CD8-positive, alpha-beta memory T cell (primary cell): ENCODE data around the gene DPP6. TPM values are rescaled to one million over a fixed set of nuclear protein-coding genes. Genes with fewer than 3 reads are reported as not detected.

Source experiments
- CTCF ChIA-PET: fragments of 350-600 bp; sonication (Branson Sonifier 250); formaldehyde crosslinking; loops from one replicate; lab custom pipeline; 2021; ENCODE audit warnings: antibody characterized with exemption; lab: Charles Lee
- POLR2A ChIA-PET: fragments of 350-600 bp; sonication (Branson Sonifier 250); formaldehyde crosslinking; loops from one replicate; lab custom pipeline; 2021; ENCODE audit warnings: antibody characterized with exemption; lab: Charles Lee
- DNase-seq, 5 donors: peaks; one replicate each; pipeline versions ENCODE4 v3.0.0 to v3.0.0-alpha.2; 2020 to 2022; ENCODE audit warnings: mixed read lengths in 1 of 5
- H3K27ac ChIP-seq: one replicate; pipeline ENCODE4 v1.7.0; 2013; ENCODE audit warnings: low read depth, mild to moderate bottlenecking, low read length, moderate library complexity
- H3K27me3 ChIP-seq: 2 replicates; pipeline ENCODE4 v1.7.0; 2013; ENCODE audit warnings: low read length, mild to moderate bottlenecking; ENCODE audit not compliant: insufficient read depth, poor library complexity, severe bottlenecking
- H3K36me3 ChIP-seq: 2 replicates; pipeline ENCODE4 v1.7.0; 2013; ENCODE audit warnings: mild to moderate bottlenecking, low read length, moderate library complexity; ENCODE audit not compliant: insufficient read depth
- H3K4me1 ChIP-seq: 2 replicates; pipeline ENCODE4 v1.7.0; 2013; ENCODE audit warnings: mild to moderate bottlenecking, low read length, moderate library complexity; ENCODE audit not compliant: insufficient read depth
- H3K4me3 ChIP-seq: 2 replicates; pipeline ENCODE4 v1.7.0; 2013; ENCODE audit warnings: mild to moderate bottlenecking, low read length
- H3K9me3 ChIP-seq: 2 replicates; pipeline ENCODE4 v1.7.0; 2013; ENCODE audit warnings: mild to moderate bottlenecking, low read length
- H3K27ac Mint-ChIP-seq, 8 donors: one replicate each; pipeline ENCODE4 v1.8.0; 2020 to 2021; ENCODE audit warnings: mixed read lengths in 8 of 8, mild to moderate bottlenecking in 6 of 8, inconsistent platforms in 3 of 8, moderate library complexity in 3 of 8
- H3K27me3 Mint-ChIP-seq, 2 donors: one replicate each; pipeline ENCODE4 v1.8.0; 2020 to 2021; ENCODE audit warnings: mixed read lengths in 2 of 2, mild to moderate bottlenecking in 1 of 2, moderate library complexity in 1 of 2
- H3K36me3 Mint-ChIP-seq, 3 donors: one replicate each; pipeline ENCODE4 v1.8.0; 2020 to 2021; ENCODE audit warnings: mixed read lengths in 3 of 3, inconsistent platforms in 1 of 3, mild to moderate bottlenecking in 1 of 3
- H3K4me1 Mint-ChIP-seq, 3 donors: one replicate each; pipeline ENCODE4 v1.8.0; 2020 to 2021; ENCODE audit warnings: mixed read lengths in 3 of 3, inconsistent platforms in 1 of 3, mild to moderate bottlenecking in 1 of 3
- H3K4me3 Mint-ChIP-seq, 7 donors: one replicate each; pipeline ENCODE4 v1.8.0; 2020 to 2021; ENCODE audit warnings: mixed read lengths in 7 of 7, mild to moderate bottlenecking in 6 of 7, moderate library complexity in 4 of 7, inconsistent platforms in 2 of 7
- H3K9me3 Mint-ChIP-seq, 5 donors: one replicate each; pipeline ENCODE4 v1.8.0; 2020 to 2022; ENCODE audit warnings: mixed read lengths in 5 of 5, mild to moderate bottlenecking in 3 of 5, moderate library complexity in 2 of 5, inconsistent platforms in 1 of 5
- polyA plus RNA-seq: library from polyadenylated mRNA; unstranded; fragments of 300-500 nt; fragmentation: Illumina TruSeq; gene quantifications from one replicate; pipeline ENCODE4 v1.2.3, GENCODE V29; 2021
- total RNA-seq, 2 experiments: library from RNA; stranded (reverse); gene quantifications; one replicate each; pipeline ENCODE4 v1.2.3, GENCODE V29; 2021

Gene DPP6
- total and polyA plus RNA-seq, 3 experiments from 2014 or later, result not detected

DNA sequence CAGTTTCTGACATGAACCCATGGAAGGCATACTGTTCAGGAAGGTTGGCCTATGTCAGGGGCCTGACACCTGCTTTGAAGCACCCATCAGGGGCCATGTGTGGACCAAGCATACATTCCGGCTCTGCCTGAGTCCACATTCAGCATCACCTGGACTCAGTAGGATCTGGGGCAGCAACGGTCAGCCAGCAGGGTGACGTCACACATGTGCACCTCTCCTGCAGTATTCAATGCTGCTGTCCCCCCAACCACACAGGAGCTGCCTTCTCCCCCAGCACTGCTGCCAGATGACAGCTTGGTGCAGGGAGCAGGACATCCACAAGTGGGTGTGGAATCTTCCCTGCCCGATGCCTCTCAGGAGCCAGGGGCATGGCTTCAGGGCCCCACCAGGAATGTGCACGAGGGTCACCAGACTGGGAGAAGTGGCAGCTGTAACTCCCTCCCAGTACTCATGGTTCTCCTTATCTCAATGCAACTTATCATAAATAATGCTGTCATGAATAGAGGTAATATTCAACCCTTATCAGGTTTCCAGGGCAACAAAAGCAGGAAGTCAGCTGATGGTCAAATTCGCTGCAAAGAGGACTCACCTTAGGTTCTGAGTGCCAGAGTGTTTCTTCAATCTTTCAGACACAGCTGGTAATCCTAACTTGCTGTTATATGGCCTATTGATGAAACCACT, 657.8 kb downstream of the DPP6 start:
- H3K9me3 Mint-ChIP-seq, result peaks cover 3 to 18% (median 9%) of the 10 kb centered on the region in 5 donors
- DNase-seq, result no peak
- no peaks in the 10 kb centered on the region for H3K4me1 ChIP-seq
- no peaks in the 10 kb centered on the region for H3K27me3 ChIP-seq
- POLR2A ChIA-PET, result no interaction called here
- H3K36me3 Mint-ChIP-seq, result no peaks in the 10 kb centered on the region
- no peak overlapping the region for H3K27ac ChIP-seq
- H3K27ac Mint-ChIP-seq, result no peak overlapping the region
- H3K4me3 Mint-ChIP-seq, result no peak overlapping the region
- no peaks in the 10 kb centered on the region for H3K9me3 ChIP-seq
- H3K4me3 ChIP-seq, result no peak overlapping the region
- no peaks in the 10 kb centered on the region for H3K27me3 Mint-ChIP-seq
- H3K36me3 ChIP-seq, result no peaks in the 10 kb centered on the region
- CTCF ChIA-PET, result no interaction called here
- no peaks in the 10 kb centered on the region for H3K4me1 Mint-ChIP-seq

GRCh38 chr7:154720016-154720415, 667.8 kb downstream of the DPP6 start:
- Histone ChIP-seq H3K27ac (no peak overlapping the region), H3K27me3 (no peaks in the 10 kb centered on the region), H3K36me3 (no peaks in the 10 kb centered on the region), H3K4me3 (no peak overlapping the region), H3K9me3 (no peaks in the 10 kb centered on the region), H3K4me1 (no peaks in the 10 kb centered on the region)
- Mint-ChIP-seq H3K4me3 (peak overlapping the region in 1 of 7 donors; percentile 52), H3K27me3 (peaks cover 0 to 5% of the 10 kb centered on the region in 2 donors), H3K9me3 (peaks cover under 1 to 9% (median 6%) of the 10 kb centered on the region in 5 donors), H3K36me3 (no peaks in the 10 kb centered on the region), H3K4me1 (no peaks in the 10 kb centered on the region), H3K27ac (no peak overlapping the region)
- POLR2A ChIA-PET, result no interaction called here
- no peak for DNase-seq
- CTCF ChIA-PET, result no interaction called here

- Histone ChIP-seq H3K9me3 (no peaks in the 10 kb centered on the region), H3K27ac (no peak overlapping the region), H3K4me1 (no peaks in the 10 kb centered on the region), H3K4me3 (no peak overlapping the region), H3K27me3 (no peaks in the 10 kb centered on the region), H3K36me3 (no peaks in the 10 kb centered on the region)
- Mint-ChIP-seq H3K9me3 (peaks cover 2 to 13% (median 8%) of the 10 kb centered on the region in 5 donors), H3K27me3 (peaks cover 2 to 5% of the 10 kb centered on the region in 2 donors), H3K4me3 (no peak overlapping the region), H3K27ac (no peak overlapping the region), H3K4me1 (no peaks in the 10 kb centered on the region), H3K36me3 (no peaks in the 10 kb centered on the region)
- no peak for DNase-seq
- ChIA-PET CTCF (no interaction called here), POLR2A (no interaction called here)
Measured at GRCh38 chr7:154721086-154721485, 668.9 kb downstream of the DPP6 start.

DNA sequence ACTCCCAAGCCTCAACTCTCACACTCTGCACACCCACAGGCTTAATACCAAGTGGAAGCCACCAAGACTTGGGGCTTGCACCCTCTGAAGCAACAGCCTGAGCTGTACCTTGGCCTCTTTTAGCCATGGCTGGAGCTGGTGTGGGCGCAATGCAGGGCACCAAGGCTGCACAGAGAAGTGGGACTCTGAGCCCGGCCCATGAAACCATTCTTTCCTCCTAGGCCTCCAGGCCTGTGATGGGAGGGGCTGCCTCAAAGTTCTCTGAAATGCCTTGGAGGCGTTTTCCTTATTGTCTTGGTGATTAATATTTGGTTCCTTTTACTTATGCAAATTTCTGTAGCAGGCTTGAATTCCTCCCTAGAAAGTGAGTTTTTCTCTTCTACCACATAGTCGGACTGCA, 674.2 kb downstream of the DPP6 start:
- H3K27me3 Mint-ChIP-seq, result peaks cover 0 to 2% of the 10 kb centered on the region in 2 donors
- ChIA-PET CTCF (no interaction called here), POLR2A (no interaction called here)
- DNase-seq, result no peak
- Histone ChIP-seq H3K4me3 (no peak overlapping the region), H3K4me1 (no peaks in the 10 kb centered on the region), H3K27ac (no peak overlapping the region), H3K36me3 (no peaks in the 10 kb centered on the region), H3K27me3 (no peaks in the 10 kb centered on the region), H3K9me3 (no peaks in the 10 kb centered on the region)
- no peaks in the 10 kb centered on the region for H3K4me1 Mint-ChIP-seq
- H3K27ac Mint-ChIP-seq, result no peak overlapping the region
- no peak overlapping the region for H3K4me3 Mint-ChIP-seq
- no peaks in the 10 kb centered on the region for H3K36me3 Mint-ChIP-seq
- peaks cover 2 to 18% (median 11%) of the 10 kb centered on the region in 5 donors for H3K9me3 Mint-ChIP-seq

DNA sequence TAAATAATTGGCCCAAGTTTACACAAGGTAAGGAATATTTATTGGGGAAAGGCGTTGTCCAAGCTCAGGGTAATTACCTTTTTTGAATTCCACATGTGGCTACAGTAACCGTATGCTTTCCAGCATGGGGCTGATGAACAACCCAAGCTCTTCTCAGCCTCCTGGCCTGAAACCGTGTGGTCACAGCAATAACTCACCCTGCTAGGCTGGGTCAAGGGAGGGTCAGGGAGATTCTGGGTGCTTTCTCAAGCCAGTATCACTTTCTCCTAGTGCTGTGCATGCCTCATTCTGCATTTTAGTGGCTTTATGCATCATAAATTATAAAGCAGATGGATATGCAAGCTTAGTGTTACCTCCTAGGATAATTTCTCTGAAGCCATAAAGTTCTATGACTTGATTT, 676.9 kb downstream of the DPP6 start:
- Histone ChIP-seq H3K9me3 (no peaks in the 10 kb centered on the region), H3K4me1 (no peaks in the 10 kb centered on the region), H3K4me3 (no peak overlapping the region), H3K36me3 (no peaks in the 10 kb centered on the region), H3K27me3 (no peaks in the 10 kb centered on the region), H3K27ac (no peak overlapping the region)
- H3K9me3 Mint-ChIP-seq, result peaks cover 2 to 18% (median 11%) of the 10 kb centered on the region in 5 donors
- H3K27me3 Mint-ChIP-seq, result peaks cover 0 to 5% of the 10 kb centered on the region in 2 donors
- peaks cover 0 to 2% (median 0%) of the 10 kb centered on the region in 3 donors for H3K36me3 Mint-ChIP-seq
- CTCF ChIA-PET, result no interaction called here
- no peaks in the 10 kb centered on the region for H3K4me1 Mint-ChIP-seq
- POLR2A ChIA-PET, result no interaction called here
- DNase-seq, result no peak
- no peak overlapping the region for H3K27ac Mint-ChIP-seq
- H3K4me3 Mint-ChIP-seq, result no peak overlapping the region

DNA sequence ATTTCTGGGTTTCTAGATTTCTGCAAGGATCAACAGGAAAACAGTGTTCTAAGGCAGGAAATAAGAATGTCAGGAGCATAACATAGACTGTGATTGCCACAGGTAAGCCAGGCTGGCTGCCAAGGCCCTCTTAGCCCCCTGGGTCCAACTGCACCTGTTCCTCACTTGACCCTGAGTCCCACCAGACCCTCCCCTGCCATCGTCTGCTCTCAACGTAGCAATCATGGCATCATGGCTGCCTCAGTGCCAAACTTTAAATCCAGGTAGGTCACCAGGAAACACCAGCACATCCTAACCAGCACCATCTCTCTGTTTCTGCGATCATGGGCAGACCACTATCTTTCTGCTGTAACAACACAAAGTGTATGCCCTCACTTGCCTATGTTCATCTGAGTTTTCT, 683.6 kb downstream of the DPP6 start:
- no peak for DNase-seq
- no peak overlapping the region for H3K4me3 Mint-ChIP-seq
- ChIA-PET CTCF (interaction anchor here (1.0 kb wide), 1 partner anchor 50 kb away, joined by 3 read pairs; no protein-coding TSS in a partner anchor), POLR2A (no interaction called here)
- Histone ChIP-seq H3K9me3 (no peaks in the 10 kb centered on the region), H3K4me1 (no peaks in the 10 kb centered on the region), H3K27ac (no peak overlapping the region), H3K27me3 (no peaks in the 10 kb centered on the region), H3K4me3 (no peak overlapping the region), H3K36me3 (no peaks in the 10 kb centered on the region)
- peak overlapping the region in 1 of 8 donors; percentile 31 for H3K27ac Mint-ChIP-seq
- H3K9me3 Mint-ChIP-seq, result peaks cover 0 to 2% (median 0%) of the 10 kb centered on the region in 5 donors
- H3K27me3 Mint-ChIP-seq, result peaks cover 0 to 6% of the 10 kb centered on the region in 2 donors
- peaks cover 0 to 2% (median 0%) of the 10 kb centered on the region in 3 donors for H3K36me3 Mint-ChIP-seq
- H3K4me1 Mint-ChIP-seq, result no peaks in the 10 kb centered on the region

- Mint-ChIP-seq H3K9me3 (peaks cover 0 to 2% (median 0%) of the 10 kb centered on the region in 5 donors), H3K27ac (no peak overlapping the region), H3K4me3 (no peak overlapping the region), H3K36me3 (peaks cover 0 to 2% (median 0%) of the 10 kb centered on the region in 3 donors), H3K27me3 (peaks cover 0 to 6% of the 10 kb centered on the region in 2 donors), H3K4me1 (no peaks in the 10 kb centered on the region)
- POLR2A ChIA-PET, result no interaction called here
- Histone ChIP-seq H3K4me1 (no peaks in the 10 kb centered on the region), H3K36me3 (no peaks in the 10 kb centered on the region), H3K27ac (no peak overlapping the region), H3K9me3 (no peaks in the 10 kb centered on the region), H3K4me3 (no peak overlapping the region), H3K27me3 (no peaks in the 10 kb centered on the region)
- DNase-seq, result no peak
- CTCF ChIA-PET, result interaction anchor here (1.0 kb wide), 1 partner anchor 49 kb away, joined by 3 read pairs; no protein-coding TSS in a partner anchor
Measured at GRCh38 chr7:154736389-154736788, 684.2 kb downstream of the DPP6 start.

DNA sequence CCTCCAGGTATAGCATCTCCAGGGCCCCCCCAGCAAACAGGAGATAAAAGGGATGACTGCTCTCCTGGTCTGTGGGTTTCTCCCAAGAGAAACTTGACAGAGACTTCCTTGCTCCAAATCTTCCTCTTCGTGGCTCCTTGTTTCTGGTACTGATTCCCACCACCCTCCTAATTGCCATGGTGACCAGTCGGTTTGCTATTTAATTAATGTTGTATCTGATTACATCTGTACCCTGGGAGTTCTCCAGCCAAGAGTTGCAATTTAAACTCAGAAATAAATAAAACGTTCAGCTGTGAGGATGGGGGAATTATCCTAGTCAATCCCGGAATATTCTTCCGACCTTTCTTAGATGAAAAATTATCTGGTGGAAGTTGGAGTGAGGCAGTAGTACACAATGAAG, 686.0 kb downstream of the DPP6 start:
- Mint-ChIP-seq H3K27me3 (peaks cover 0 to 3% of the 10 kb centered on the region in 2 donors), H3K9me3 (no peaks in the 10 kb centered on the region), H3K4me1 (no peaks in the 10 kb centered on the region), H3K27ac (no peak overlapping the region), H3K4me3 (no peak overlapping the region), H3K36me3 (peaks cover 0 to 2% (median 0%) of the 10 kb centered on the region in 3 donors)
- Histone ChIP-seq H3K27ac (no peak overlapping the region), H3K9me3 (no peaks in the 10 kb centered on the region), H3K4me1 (no peaks in the 10 kb centered on the region), H3K27me3 (no peaks in the 10 kb centered on the region), H3K4me3 (no peak overlapping the region), H3K36me3 (no peaks in the 10 kb centered on the region)
- ChIA-PET POLR2A (no interaction called here), CTCF (no interaction called here)
- no peak for DNase-seq
